Large intestine (tissue), 1 donor: ENCODE measurements around the gene RAB3IL1. TPM values are rescaled to one million over a fixed set of nuclear protein-coding genes. Genes with fewer than 3 reads are reported as not detected.

Experiments
- polyA plus RNA-seq: library from polyadenylated mRNA; unstranded; fragments of 120-200 nt; gene quantifications from one replicate; pipeline ENCODE4 v1.2.1, GENCODE V29; 2013

Gene RAB3IL1
- polyA plus RNA-seq, 1 donor: 19.6 TPM

Other genes starting within 250 kb of the RAB3IL1 start
- 12.0 TPM for gene DAGLA, start 237.2 kb downstream of the RAB3IL1 start, polyA plus RNA-seq
- gene MYRF, start 164.9 kb downstream of the RAB3IL1 start, polyA plus RNA-seq: 55.5 TPM
- gene TMEM258, start 125.0 kb downstream of the RAB3IL1 start, polyA plus RNA-seq: 189 TPM
- 21.5 TPM for gene FEN1, start 124.7 kb downstream of the RAB3IL1 start, polyA plus RNA-seq
- 9.0 TPM for gene FADS1, start 100.6 kb downstream of the RAB3IL1 start, polyA plus RNA-seq
- 28.8 TPM for gene FADS2, start 89.3 kb downstream of the RAB3IL1 start, polyA plus RNA-seq
- gene FADS3, start 26.0 kb downstream of the RAB3IL1 start, polyA plus RNA-seq: 9.1 TPM
- gene BEST1, start 32.8 kb upstream of the RAB3IL1 start, polyA plus RNA-seq: 3.9 TPM
- 5,100 TPM for gene FTH1, start 50.1 kb upstream of the RAB3IL1 start, polyA plus RNA-seq
- 22.5 TPM for gene INCENP, start 206.4 kb upstream of the RAB3IL1 start, polyA plus RNA-seq